ENCODE data around the gene CNTNAP2.
"Not testable (repeated sequence)": the region's sequence is repeated elsewhere in the genome, so short reads cannot be mapped to it uniquely, and the experiment has no call there.

The CNTNAP2 gene

DNA sequence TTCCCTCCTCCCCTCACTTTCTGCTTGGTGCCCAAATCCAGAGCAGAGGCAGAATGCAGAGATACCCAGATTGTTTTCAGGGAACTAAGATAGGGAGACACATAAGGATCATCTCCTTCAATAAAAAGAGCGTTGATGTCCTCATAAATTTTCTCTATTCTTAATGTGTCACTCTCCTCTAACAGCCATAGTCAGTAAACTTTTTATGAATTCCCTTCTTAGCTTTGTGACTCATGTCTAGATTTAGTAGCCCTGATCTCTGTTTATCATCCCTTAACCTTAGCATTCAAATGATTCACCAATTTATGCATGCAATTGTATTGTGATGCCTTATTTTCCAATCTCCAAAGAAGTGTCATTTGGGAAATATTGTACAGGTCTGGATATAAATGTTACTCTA is 1478.4 kb downstream of the CNTNAP2 start:
- no peak for DNase-seq

DNA sequence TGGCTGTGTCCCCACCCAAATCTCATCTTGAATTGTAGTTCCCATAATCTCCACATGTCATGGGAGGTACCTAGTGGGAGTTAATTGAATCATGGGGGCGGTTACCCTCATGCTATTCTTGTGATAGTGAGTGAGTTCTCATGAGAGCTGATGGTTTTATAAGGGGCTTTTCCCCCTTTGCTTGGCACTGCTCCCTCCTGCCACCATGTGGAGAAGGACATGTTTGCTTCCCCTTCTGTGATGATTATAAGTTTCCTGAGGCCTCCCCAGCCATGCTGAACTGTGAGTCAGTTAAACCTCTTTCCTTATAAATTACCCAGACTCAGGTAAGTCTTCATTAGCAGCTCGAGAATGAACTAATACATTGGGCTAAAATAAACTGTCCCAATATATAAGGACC is 1482.1 kb downstream of the CNTNAP2 start:
- not testable (repeated sequence) for DNase-seq

DNA sequence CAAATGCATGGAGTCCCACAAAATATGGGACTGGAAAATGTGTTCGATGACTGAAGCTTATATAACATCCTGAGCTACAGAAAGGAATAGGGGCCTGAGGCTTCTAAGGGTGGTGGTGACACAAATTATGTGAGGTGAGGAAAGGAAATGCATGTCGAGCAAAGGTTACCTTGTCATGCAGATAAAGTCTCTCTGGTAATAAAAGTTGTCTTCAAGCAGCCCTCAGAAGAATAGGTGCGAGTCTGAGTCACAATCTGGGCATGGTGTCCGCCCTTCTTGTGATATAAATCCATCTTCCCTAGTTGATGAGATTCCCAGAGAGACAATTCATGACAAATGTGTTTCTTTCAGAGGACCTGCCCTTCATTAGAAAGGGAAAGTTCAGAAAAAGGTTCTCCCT is 1488.7 kb downstream of the CNTNAP2 start:
- DNase-seq: no peak

DNA sequence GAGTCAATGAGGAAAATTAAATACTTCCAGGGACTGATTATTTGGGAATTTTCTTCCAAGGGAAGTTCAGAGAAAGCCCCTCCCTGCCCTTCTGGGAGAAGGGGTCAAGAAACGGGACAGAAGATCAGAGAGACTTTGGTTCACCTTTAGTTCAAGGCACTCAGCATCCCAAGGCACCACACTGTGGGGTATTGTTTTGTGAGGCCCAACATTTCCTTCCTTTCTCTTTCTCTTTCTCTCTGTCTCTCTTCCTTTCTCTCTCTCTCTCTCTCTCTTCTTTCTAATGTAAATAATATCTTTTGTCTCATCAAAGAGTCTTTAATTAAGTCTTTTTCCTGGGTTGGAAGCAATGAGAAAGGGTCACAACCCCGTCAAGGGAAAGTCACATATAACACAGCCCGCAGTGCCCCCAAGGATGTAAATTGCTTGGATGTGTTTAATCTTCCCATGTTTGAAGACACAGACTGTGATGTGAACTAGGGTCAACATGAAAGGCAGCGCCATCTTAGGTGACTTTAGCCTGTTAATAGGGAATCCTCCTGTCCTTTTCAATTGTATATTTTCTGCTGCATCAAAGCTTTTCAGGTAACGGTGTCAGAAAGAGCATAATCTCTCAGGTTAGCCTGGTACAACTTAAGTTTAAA is 1490.7 kb downstream of the CNTNAP2 start:
- DNase-seq: no peak

DNA sequence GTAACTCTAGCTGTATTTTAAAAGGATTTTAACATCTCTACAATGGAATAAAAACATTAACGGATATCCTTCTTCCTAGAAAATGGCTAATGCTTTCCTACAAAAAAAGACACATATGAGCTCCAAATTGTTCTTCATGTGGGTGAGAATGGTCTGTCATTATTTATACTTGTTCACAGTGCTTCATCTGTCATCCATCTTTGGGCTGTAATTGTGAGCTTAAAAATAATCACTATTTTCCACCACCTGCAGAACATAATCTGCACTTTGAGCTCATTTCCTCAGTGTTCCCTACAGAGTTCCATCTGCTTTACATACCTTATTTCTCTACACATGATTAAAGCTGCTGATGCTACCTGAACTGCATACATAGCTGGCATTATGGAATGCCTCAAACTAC is 1494.8 kb downstream of the CNTNAP2 start:
- DNase-seq: peak; percentile 50 to 90

DNA sequence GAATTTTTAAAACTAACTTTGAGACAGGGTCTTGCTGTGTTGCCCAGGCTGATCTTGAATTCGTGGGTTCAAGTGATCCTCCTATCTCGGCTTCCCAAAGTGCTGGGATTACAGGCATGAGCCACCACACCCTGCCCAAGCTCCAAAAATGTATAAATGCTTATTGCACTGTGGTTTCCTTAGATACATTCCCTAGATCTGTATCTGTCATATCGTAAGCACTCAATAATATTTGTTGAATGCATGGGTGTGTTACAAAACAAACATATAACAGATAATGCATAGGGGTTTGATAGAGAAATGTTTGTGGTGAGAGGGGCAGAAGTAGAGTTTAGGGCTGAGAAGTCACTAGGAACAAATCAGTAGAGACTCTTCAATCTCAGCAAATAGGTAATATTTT is 1518.7 kb downstream of the CNTNAP2 start:
- DNase-seq: no peak

DNA sequence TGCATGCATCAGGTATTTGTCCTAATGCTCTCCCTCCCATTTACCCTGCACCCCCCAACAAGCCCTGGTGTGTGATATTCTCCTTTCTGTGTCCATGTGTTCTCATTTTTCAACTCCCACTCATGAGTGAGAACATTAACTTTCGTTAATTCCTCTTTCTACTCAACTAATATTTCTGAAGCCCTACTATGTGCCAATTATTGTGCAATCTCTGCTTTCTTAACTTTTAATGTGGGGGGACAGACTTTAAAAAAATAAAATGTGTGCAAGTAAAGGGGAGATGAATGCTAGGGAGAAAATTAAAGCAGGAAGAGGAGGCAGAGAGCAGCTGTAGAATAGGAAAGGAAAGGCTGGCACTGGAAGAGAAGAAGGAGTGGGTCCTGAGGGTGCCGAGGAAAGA is 1520.0 kb downstream of the CNTNAP2 start:
- DNase-seq: no peak

DNA sequence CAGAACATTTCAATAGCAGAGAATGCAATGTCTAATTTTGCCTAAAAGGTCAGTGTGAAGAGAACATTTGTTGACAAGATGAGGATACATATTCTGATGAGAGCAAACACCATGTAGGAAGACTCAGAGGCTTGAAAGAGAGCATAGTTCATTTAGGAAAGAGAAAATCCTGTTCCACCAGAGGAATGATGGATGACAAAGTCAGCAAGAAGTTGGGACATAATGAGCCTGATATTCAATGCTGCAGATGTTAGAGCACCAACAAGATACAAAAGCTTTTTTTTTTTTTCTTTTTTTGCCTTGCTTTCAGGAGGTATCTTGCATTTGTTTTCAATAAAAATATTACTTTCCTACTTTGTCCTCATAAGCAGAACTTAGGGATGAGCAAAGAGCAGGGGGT is 1522.0 kb downstream of the CNTNAP2 start:
- no peak for DNase-seq

DNA sequence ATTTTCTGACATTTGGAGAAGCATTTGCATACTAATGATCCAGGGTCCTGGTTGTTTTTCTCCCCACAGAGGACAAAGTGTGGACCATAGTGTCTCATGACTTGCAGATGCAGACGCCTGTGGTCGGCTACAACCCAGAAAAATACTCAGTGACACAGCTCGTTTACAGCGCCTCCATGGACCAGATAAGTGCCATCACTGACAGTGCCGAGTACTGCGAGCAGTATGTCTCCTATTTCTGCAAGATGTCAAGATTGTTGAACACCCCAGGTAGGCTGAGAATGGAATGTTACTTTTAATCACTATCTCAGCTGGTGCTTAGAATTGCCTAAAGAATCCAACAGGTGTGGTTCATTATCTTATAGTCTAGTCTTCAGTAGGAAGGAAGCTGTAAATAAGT is 1522.4 kb downstream of the CNTNAP2 start:
- DNase-seq: no peak

DNA sequence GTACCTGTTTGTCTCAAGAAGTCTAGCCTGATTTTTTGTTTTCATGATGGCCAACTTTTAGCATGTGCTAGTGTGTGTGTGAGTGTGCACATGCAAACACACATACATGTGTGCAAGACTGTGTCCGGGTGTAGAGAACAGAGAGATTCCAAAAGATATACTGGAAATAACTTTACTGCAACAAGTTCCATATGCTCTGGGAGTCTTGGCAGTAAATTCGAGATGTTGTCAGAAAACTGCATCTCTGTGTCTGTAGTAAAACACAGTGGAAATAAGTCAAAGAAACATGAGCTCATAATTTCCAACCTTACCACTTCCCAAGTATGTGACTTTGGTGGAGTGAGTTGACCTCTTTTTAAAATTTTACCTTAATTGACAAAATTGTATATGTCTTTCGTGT is 1523.2 kb downstream of the CNTNAP2 start:
- no peak for DNase-seq

DNA sequence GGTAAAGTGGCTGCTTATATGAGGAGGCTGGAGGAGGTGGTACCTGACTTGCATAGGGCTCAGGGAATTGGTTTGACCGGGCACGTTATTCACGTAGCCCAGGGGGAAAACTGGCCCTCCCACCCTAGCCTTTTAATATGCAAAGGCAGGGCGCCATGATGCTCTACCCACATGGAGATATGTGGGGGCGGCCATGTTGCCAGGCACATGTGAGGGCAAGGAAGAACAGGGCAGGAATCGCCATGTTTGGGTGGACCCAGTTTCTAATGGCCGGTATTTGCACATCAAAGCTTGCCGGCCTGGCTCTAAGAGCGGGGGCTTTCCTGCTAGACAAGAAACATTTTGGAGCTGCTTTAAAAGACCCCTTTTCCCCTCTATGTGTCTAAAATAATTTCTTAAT is 1524.2 kb downstream of the CNTNAP2 start:
- DNase-seq: no peak

DNA sequence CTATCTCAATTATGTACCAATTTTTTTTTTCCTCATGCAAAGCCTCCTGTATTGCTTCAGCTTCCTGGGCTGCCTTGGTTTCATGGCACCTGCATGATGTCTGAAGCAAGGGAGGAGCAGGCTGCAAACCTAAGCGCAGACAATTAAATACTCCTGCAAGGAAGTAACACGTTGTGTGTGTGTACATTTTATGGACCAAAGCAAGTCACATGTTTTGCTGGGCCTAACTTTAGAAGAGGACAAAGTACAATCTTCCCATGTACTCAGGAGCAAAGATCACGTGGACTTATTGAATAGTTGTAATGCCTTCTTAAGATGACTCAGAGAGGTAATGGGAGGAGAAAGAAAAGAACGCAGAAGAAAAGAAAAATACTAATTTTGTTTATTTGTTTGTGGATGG is 1530.0 kb downstream of the CNTNAP2 start:
- DNase-seq: no peak

DNA sequence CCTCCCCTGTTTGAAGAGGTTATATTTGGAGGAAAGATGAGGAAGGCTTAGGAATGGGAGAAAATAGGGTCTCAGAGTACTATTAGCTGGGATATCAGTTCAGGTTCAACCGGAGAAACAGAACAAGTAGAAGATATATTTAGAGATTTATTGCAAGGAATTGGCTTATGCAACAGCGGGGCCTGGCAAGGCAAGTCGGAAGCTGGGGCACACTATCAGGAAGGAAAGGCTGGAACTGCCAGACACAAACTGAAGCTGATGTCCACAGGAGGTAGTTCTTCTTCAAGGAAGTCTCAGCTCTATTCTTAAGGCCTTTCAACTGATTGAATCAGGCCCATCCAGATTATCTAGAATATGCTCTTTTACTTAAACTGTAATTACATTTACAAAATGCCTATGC is 1534.4 kb downstream of the CNTNAP2 start:
- no peak for DNase-seq

DNA sequence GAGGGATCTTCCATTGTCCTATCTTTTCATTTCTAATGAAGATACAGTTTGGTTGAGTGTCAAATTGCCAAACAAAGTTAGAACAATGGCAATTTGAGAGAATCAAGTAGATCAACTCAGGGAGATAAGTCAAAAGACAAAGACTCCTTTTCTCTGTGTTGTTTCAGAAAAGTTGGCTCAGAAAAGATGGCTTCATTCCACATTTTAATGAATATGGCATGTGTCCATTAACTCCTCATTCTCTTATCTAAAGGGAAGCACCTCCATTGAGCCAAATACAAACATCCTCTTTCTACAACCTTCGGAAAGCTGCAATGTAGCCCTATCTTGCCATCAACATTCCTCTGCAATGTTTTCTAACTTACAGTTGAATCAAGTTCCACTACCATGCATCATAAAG is 1535.0 kb downstream of the CNTNAP2 start:
- no peak for DNase-seq

DNA sequence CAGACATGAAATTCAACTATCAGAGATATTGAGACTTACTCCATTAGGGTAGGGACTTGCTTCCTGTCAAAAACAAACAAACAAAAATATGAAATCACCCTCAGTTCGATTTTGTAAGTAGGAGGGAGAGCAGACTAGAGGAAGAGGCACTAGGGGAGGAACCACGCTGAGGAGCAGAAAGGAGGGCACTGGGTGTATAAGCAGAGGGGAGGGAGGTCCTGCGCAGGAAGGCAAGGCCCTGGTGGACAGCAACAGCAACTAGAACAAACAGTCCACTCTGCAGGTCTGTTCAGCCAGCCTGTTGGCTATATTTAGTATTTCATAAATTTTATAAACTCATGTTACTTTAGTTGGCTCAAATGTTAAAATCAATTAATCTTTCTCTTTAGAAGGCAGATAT is 1536.9 kb downstream of the CNTNAP2 start:
- DNase-seq: no peak

DNA sequence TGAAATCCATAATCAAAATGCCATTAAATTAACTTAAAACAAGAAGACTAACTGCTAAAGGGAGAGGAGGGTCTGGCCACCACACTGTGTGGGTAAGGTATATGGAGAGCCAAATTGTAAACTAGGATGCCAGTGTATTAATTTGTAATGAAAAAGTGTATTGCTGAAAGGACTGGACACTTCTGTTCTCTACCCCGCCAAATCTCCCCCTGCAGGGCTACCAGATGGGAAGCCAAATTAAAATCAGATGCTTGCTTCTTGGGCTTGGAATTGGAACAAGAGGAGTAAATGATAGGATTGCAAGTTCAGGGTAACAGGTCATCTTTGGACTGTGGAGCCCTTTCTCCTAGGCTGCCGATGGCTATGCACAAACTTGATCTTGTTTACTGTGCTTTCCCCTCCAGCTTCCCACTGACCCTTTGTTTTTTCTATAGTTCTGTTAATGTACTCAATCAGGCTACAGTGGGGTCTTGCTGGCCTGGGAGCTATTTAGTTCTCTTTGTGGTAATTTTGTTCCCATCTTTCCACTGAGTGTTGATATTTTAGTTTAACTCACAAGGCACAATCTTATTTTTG is 1541.9 kb downstream of the CNTNAP2 start:
- DNase-seq: no peak

DNA sequence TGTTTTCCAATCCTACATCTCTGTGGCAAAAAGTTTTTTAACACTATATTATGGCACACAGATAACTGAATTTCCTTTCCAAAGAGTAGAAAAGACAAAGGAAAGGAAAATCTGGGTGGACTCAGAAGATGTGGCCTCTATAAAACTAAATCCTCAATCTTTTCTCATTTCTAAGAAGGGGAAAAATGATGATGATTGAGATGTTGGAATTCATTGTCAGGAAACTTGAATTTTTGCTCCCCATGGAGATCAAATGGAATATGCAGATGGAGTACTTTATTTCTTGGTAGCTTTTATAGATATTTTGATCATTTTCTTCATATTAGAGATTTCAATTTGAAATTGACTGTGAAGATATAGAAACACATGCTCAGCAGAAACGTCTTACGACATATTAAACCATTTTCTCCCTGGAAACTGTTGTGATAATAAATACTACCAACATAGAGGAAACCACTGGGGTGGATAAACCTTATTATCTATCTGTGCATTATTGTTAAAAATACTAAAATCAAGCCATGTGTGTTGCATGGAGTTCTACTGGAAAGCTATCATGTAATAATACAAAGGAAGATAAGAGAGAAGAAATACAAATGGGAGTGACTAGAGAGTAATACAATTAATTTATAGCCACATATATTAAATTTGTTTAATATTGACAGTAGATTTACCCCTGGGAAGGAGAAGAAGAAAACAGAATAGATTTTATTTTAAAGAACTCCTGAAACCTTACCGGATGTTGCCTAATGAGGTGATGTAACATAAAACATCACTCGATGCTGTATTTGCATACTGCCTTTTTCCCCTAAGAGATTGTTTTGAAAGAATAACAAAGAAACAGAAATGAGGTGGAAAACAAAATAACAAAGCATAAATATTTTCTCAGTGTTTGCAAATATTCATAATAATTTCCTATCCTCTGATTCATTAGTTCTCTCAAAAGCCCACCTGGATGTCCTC is 1542.7 kb downstream of the CNTNAP2 start:
- DNase-seq: no peak

DNA sequence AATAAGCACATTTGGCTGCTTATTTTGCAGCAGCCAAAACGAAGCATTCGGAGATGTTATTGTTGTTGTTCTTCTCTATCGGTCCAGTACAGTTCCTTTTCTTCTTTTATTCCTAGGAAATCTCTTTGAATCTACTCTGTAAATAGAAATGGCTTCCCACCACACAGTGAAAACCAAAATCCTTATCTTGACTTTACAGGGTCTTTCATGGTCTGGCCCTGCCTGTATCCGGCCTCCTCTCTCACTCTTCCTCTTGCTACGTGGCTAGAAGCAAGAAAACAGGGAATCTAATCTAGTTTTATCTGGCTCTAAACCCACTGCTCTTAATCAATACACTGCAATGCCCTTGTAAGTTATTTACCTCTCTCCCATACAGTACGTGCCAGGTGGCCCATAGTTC is 1547.9 kb downstream of the CNTNAP2 start:
- no peak for DNase-seq

DNA sequence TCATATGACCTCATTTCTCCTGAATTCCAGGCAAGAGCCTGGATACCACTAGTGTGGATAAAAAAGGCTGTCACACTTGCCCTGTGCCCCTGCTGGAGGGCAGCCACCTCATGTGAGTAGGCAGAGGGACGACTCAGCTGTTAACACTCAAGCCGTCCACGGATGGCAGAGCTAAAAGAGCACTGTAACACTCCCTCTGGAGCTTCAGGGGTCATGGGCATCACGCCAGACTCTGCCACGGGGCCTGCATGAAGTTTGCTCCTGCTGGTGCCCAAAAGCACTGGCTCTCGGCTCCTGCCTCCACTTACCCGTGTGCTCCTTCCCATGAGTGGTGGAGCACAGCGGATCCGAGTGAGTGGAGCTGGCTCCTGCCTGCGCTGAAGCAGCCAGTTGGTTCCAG is 1554.2 kb downstream of the CNTNAP2 start:
- no peak for DNase-seq

DNA sequence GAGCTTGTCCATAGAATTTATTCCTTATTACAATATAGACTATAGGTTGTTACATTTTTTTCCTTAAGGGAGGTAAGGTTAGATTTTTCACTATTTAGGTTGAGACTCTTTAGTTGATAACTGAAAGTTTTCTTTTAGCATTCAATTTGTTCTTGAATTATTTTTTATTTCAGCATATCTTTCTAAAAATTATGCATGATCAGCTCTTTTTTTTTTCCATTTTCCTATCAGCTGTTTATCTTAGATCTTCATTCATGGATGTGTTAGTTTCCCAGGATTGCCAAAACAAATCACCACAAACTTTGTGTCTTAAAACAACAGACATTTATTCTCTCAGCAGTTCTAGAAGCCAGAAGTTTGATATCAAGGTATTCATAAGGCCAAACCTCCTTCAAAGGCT is 1558.1 kb downstream of the CNTNAP2 start:
- DNase-seq: no peak

DNA sequence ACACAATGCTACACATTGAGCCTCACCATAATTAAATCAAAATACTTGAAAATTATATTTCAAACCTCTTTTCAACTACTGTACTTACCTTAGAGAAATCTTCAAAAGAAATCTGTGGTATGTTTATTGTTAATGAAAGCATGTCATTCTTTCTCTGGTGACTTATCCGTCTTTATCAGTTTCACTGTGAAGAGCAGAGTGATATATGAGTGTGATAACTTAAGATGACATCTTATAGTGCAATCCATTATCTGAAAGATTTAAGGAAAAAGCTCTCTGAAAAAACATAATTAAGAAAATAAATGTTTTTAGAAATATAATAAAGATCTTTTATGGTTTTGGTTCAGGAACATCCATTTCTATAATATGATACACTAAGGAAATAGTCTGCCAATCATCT is 1562.3 kb downstream of the CNTNAP2 start:
- no peak for DNase-seq

DNA sequence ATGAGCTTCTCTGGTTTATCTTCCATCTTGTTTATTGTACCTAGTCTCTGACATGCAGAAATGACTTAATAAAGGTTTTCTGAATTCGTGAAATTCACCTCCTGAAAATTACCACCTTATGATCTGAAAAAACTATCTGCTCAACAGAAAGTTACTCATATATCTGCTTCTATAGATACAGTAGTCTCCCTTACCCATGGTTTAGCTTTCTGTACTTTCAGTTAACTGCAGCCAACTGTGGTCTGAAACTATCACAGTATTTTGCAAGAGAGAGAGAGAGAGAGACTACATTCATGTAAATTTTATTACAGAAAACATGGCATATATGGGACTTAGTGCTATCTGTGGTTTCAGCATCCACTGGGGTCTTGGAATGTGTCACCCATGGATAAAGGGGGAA is 1564.9 kb downstream of the CNTNAP2 start:
- DNase-seq: no peak

DNA sequence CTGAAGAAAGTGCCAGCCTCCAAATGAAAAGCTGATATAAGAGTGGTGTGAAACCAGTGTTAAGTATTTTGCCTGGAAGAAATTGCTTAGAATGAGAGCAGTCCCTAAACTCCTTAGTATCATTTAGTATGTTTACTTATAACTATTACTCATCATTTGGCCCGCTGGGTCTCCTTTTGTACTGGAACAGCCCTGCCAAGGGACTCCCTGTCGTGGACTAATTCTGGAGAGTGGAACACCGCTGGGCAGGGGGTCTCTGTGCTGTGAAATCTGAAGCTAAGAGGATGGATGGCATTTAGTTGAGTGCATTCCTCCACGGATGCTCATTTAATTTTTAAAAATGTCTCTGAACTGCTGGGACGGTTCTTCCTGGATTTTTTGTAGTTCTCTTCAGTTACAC is 1584.1 kb downstream of the CNTNAP2 start:
- no peak for DNase-seq

DNA sequence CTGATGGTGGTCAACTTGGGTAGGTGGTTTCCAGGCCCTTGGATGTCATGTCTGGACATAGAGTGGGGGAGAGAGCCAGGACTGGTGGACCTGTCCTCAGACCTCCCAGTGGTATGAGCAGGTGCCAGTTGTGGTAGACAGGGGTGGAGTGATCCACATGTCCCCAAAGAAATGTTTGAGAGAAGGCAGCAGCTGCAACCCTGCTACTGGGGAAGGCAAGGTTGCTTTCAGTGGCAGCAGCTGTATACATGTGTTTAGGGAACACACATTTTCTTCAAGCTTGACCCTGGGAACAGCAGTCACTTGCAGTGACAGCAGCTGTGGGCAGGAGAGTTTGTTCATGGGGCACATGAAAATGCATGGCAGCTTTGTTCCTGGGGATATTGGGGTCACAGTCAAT is 1591.3 kb downstream of the CNTNAP2 start:
- DNase-seq: no peak
